Mucosa of descending colon (tissue), 3 donors: Measurements from ENCODE around the gene YWHAE. TPM values are rescaled to one million over a fixed set of nuclear protein-coding genes. Genes with fewer than 3 reads are reported as not detected.
A peak's percentile ranks its signal among the peaks of the same experiment; 100 is the strongest.

Source experiments
- ATAC-seq: fragments of 200-7000 bp; cut with Tn5 transposase; one replicate; pipeline ENCODE4 v1.9.1; 2020; ENCODE audit warnings: mild to moderate bottlenecking, moderate library complexity
- DNase-seq, 3 donors: peaks; one replicate each; pipeline ENCODE4 v3.0.0-alpha.2; 2020
- H3K36me3 ChIP-seq: fragments of 200-600 bp; one replicate; pipeline ENCODE4 v1.8.0; 2021; ENCODE audit warnings: low read depth, mild to moderate bottlenecking
- H3K4me1 ChIP-seq: fragments of 200-600 bp; one replicate; pipeline ENCODE4 v1.8.0; 2021; ENCODE audit warnings: low read depth, mild to moderate bottlenecking
- H3K4me3 ChIP-seq: fragments of 200-600 bp; one replicate; pipeline ENCODE4 v1.8.0; 2021; ENCODE audit warnings: mild to moderate bottlenecking
- H3K9me3 ChIP-seq: fragments of 200-600 bp; one replicate; pipeline ENCODE4 v1.8.0; 2021; ENCODE audit warnings: mild to moderate bottlenecking
- intact Hi-C, 2 donors: fragments of 100-400 bp; cut with DNase I in 1 of 2; cut with micrococcal nuclease in 1 of 2; formaldehyde crosslinking; loops; one replicate each; pipeline versions ENCODE4 v1.11.0 to v1.11.1; 2022; cut with DNase I, micrococcal nuclease
- total RNA-seq, 3 donors: library from RNA; stranded (reverse); fragmentation: NEBNext Ultra II Directional in 2 of 3; extraction: Animal tissue kit (Norgen Biotek cat#: 25700) in 2 of 3; gene quantifications; one replicate each; pipeline versions ENCODE4 v1.2.1 to v1.2.4, GENCODE V29; 2021 to 2023
- TF ChIP-seq, protein P1 (sequence below): fragments of 200-600 bp; IDR thresholded peaks from one replicate; pipeline ENCODE4 v1.8.0; 2022; ENCODE audit warnings: antibody characterized with exemption, mild to moderate bottlenecking
- donor health status: DM: no; HTN: no; CAD: no; lungs with moderate emphysema.
- donor health status: DM: no; HTN: no; CAD: no.
- donor health status: DM: no; HTN: yes; CAD: no.

YWHAE gene
- total RNA-seq, 3 donors from 2014 or later = 370 to 494 (median 380) TPM

DNA sequence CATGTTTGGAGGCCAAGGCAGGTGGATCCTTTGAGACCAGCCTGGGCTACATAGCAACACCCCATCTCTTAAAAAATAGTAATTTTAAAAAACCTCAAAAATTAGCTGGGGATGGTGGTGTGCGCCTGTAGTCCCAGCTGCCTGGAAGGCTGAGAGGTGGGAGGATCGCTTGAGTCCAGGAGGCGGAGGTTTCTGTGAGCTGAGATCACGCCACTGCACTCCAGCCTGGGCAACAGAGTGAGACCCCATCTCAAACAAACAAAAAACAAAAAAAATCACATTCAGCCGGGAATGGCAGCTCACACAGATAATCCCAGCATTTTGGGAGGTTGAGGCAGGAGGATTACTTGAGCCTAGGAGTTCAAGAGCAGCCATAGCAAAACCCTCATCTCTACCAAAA lies 16.4 kb upstream of the YWHAE start:
- TF ChIP-seq, protein P1, sequence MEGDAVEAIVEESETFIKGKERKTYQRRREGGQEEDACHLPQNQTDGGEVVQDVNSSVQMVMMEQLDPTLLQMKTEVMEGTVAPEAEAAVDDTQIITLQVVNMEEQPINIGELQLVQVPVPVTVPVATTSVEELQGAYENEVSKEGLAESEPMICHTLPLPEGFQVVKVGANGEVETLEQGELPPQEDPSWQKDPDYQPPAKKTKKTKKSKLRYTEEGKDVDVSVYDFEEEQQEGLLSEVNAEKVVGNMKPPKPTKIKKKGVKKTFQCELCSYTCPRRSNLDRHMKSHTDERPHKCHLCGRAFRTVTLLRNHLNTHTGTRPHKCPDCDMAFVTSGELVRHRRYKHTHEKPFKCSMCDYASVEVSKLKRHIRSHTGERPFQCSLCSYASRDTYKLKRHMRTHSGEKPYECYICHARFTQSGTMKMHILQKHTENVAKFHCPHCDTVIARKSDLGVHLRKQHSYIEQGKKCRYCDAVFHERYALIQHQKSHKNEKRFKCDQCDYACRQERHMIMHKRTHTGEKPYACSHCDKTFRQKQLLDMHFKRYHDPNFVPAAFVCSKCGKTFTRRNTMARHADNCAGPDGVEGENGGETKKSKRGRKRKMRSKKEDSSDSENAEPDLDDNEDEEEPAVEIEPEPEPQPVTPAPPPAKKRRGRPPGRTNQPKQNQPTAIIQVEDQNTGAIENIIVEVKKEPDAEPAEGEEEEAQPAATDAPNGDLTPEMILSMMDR = no peak
- intact Hi-C loops = no loop called here
- DNase-seq = peak in 1 of 3 donors; percentile 15

DNA sequence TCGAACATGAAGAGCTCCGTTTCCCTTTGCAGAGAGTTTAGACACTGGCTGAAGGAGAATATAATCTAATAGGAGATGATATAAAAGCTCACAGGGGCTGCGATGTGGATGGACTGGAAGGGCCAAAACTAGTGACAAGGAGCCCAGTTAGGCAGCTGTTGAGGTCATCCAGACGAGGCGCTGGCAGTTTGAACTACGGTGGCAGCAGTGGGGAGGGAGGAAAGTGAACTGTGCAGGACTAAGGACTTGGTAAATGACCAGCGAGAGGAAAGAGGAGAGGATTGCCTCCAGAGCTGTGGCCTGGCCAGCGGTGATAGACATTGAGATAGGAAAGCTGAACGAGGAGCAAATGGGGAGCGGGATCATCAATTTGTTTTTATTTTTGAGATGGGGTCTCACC lies 14.6 kb upstream of the YWHAE start:
- Histone ChIP-seq H3K9me3 (no peaks in the 10 kb centered on the region), H3K36me3 (no peaks in the 10 kb centered on the region), H3K4me3 (no peak overlapping the region), H3K4me1 (no peaks in the 10 kb centered on the region)
- TF ChIP-seq, protein P1 = no peak
- no peak for DNase-seq
- intact Hi-C loops = no loop called here
- no peak for ATAC-seq

More for the DNA sequence above, 16.4 kb upstream of the YWHAE start:
- Histone ChIP-seq H3K36me3 (no peaks in the 10 kb centered on the region), H3K4me3 (no peak overlapping the region), H3K9me3 (no peaks in the 10 kb centered on the region), H3K4me1 (no peaks in the 10 kb centered on the region)
- no peak for ATAC-seq

DNA sequence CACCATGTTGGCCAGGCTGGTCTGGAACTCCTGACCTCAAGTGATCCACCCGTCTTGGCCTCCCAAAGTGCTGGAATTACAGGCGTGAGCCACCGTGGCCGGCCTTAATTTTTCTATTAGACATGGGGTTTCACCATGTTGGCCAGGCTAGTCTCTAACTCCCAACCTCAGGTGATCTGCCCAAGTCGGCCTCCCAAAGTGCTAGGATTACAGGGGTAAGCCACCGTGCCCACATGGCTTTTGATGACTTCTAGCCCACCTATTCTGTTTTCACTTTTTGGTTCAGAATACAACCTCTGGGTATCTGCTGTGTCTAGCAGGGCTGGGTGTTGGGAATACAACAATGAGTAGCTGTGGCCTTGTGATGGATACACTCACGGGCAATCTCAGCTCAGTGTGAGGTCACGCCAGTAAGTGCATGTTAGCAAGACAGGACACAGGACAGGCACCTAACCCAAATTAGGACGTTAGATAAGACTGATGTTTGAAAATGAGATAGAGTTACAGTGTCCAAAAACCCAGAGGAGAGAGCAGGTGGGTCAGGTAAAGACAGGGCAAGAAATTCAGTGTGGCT lies 14.1 kb upstream of the YWHAE start:
- ATAC-seq (no peak), DNase-seq (peak in 1 of 3 donors; percentile 2)
- Histone ChIP-seq H3K36me3 (no peaks in the 10 kb centered on the region), H3K9me3 (no peaks in the 10 kb centered on the region), H3K4me1 (no peaks in the 10 kb centered on the region), H3K4me3 (no peak overlapping the region)
- TF ChIP-seq, protein P1 = no peak
- intact Hi-C loops = no loop called here

DNA sequence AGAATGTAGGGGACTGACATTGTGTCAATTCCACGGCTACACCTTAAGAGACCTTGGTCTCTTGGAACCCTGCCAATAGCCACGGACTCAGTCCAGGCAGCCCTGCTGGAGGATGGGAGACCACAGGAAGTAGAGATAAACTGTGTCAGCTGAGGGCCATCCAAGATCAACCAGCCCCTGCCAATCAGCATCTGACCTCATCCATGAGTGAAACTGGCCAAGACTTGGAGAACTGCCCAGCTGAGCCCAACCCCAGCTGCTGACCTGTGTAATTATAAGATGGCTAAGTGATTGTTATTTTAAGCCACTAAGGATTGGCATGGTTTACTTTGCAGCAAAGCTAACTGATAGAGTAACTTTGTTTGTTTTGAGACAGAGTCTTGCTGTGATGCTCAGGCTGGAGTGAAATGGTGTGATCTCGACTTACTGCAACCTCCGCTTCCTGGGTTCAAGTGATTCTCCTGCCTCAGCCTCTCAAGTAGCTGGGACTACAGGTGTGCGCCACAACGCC lies 13.3 kb upstream of the YWHAE start:
- TF ChIP-seq, protein P1 = no peak
- H3K4me1 ChIP-seq = no peaks in the 10 kb centered on the region
- H3K36me3 ChIP-seq = no peaks in the 10 kb centered on the region
- peak; percentile 73 for ATAC-seq
- no peaks in the 10 kb centered on the region for H3K9me3 ChIP-seq
- peak in 2 of 3 donors; percentile 33 to 44 for DNase-seq
- intact Hi-C loops = no loop called here
- no peak overlapping the region for H3K4me3 ChIP-seq

DNA sequence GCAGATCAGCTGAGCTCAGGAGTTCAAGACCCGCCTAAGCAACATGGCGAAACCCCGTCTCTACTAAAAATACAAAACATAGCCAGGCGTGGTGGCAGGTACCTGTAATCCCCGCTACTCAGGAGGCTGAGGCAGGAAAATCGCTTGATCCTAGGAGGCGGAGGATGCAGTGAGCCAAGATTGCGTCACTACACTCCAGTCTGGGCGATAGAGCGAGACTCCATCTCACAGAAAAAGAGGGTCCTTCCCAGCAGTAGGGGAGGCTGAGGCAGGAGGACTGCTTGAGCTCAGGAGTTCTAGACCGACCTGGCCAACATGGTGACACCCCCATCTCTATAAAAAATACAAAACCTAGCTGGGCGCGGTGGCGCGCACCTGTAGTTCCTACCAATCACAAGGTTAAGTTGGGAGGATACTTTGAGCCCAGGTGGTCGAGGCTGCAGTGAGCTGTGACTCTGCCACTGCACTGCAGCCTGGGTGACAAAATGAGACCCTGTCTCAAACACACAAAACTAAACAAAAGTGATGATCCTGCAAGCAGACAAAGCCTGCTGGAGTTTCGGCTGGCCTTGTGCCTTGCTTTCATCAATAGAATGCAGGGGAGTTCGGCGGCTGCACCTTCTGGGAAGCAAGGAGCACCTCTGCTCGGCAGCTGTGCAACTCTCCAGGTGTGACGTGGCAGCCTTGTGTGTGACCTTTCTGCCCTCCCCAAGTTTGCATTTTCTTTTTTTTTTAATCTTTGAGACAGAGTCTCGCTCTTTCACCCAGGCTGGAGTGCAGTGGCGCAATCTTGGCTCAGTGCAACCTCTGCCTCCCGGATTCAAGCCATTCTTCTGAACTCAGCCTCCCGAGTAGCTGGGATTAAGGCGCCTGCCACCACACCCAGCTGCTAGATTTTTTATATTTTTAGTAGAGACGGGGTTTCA lies 12.4 kb upstream of the YWHAE start:
- Histone ChIP-seq H3K9me3 (no peaks in the 10 kb centered on the region), H3K4me3 (no peak overlapping the region), H3K4me1 (no peaks in the 10 kb centered on the region), H3K36me3 (no peaks in the 10 kb centered on the region)
- ATAC-seq = no peak
- intact Hi-C loops = no loop called here
- DNase-seq = no peak
- TF ChIP-seq, protein P1 = no peak
